GM18870 (cell line): ENCODE results near the gene SLC25A44.
A peak's percentile ranks its signal among the peaks of the same experiment; 100 is the strongest.
"Not testable (repeated sequence)": the region's sequence is repeated elsewhere in the genome, so short reads cannot be mapped to it uniquely, and the experiment has no call there.

Experiments used
- ATAC-seq: cut with Tn5 transposase; IDR thresholded peaks from one replicate; pipeline ENCODE4 v1.9.1; 2021; ENCODE audit warnings: moderate library complexity; ENCODE audit not compliant: unreplicated experiment

Gene SLC25A44

DNA sequence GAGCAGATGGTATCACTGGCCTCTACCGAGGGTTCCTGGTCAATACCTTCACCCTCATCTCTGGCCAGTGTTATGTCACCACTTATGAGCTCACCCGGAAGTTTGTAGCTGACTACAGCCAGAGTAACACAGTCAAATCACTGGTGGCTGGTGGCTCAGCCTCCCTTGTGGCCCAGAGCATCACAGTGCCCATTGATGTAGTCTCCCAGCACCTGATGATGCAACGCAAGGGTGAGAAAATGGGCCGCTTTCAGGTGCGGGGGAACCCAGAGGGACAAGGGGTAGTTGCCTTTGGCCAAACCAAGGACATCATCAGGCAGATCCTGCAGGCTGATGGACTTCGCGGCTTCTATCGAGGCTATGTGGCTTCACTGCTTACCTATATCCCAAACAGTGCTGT, 6.1 kb downstream of the SLC25A44 start:
- ATAC-seq: no peak

- ATAC-seq: no peak
Observed at GRCh38 chr1:156203331-156203730, 9.4 kb downstream of the SLC25A44 start.

DNA sequence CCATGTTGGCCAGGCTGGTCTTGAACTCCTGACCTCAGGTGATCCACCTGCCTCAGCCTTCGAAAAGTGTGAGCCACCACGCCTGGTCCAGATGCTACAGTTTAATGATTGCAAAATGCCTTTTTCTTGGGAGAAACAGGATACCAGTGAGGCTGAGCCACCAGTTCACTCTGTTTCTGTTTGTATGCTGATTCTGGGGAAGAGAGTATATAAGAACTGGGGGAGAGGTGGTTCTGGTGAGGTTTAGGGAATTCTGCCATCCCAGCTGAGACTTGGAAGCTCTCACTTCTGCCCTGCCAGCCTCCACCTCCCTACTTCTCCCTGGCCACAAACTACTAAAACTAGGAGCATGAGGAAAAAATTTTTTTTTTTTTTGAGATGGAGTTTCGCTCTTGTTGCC, 10.8 kb downstream of the SLC25A44 start:
- ATAC-seq: no peak

DNA sequence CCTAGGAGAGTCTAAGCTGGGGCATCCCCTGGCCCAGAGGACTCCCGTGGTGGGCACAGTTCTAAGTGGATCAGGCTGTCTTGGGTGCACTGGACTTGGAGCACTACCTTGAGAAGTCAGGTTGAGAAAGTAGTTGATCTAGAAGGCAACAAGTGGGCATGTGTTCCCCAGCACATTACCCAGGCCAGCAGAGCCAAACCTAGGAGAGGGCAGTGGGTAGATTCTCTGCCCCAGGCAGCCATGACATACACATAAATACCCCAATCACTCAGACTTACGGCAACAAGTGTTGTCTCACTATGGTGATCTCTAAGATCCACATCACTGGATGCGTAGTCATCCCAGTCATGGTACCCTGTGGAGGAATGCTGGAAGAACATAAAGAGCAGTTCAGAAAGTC, 17.3 kb downstream of the SLC25A44 start:
- ATAC-seq: no peak

DNA sequence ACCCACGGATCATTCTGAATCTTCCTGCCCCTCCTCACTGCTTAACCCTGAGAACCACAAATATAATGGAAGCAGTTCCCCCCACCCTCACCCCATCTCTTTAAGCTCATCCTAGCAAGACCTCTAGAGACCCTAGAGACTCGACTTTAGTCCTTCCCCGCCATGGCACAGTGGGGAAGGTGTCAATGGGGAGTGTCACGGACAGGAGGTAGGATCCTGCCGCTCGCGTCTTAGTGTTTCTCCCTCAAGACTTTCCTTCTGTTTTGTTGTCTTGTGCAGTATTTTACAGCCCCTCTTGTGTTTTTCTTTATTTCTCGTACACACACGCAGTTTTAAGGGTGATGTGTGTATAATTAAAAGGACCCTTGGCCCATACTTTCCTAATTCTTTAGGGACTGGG, 18.2 kb downstream of the SLC25A44 start:
- no peak for ATAC-seq

DNA sequence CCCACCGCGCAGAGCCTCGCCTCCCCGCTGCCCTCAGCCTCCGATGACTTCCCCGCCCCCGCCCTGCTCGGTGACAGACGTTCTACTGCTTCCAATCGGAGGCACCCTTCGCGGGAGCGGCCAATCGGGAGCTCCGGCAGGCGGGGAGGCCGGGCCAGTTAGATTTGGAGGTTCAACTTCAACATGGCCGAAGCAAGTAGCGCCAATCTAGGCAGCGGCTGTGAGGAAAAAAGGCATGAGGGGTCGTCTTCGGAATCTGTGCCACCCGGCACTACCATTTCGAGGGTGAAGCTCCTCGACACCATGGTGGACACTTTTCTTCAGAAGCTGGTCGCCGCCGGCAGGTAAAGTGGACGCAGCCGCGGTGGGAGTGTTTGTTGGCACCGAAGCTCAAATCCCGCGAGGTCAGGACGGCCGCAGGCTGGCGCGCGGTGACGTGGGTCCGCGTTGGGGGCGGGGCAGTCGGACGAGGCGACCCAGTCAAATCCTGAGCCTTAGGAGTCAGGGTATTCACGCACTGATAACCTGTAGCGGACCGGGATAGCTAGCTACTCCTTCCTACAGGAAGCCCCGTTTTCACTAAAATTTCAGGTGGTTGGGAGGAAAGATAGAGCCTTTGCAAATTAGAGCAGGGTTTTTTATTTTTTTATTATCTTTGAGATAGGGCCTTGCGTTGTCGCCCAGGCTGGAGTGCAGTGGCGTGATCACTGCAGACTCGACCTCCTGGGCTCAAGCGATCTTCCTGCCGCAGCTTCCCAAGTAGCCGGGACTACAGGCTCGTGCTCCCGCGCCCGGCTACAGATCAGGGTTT, 19.1 kb downstream of the SLC25A44 start, which contains the start of gene PMF1:
Gene PMF1 (plus strand): TSS at position 175 of the 811 bp plus-strand sequence. CDS start 9 bp downstream, at position 184.
- ATAC-seq: peak; percentile 66

DNA sequence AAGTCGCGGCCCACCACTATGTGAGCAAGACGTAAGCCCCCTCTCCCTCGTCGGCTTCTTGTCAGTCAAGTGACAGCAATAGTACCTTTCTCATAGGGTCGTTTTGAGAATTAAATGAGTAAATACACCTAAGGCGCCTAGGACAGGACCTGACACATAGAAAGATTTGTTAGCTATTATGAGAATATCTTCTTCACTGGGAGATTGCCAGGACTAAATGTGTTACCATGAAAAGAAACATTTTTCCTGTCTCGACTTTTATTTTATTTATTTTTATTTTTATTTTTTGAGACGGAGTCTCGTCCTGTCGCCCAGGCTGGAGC, 19.7 kb downstream of the SLC25A44 start:
- no peak for ATAC-seq

GRCh38 chr1:156214024-156214748, 20.3 kb downstream of the SLC25A44 start:
- no peak for ATAC-seq

- not testable (repeated sequence) for ATAC-seq
Observed at GRCh38 chr1:156216361-156217086, 22.6 kb downstream of the SLC25A44 start.

GRCh38 chr1:156217871-156218270, 24.0 kb downstream of the SLC25A44 start:
- no peak for ATAC-seq

- ATAC-seq: no peak
Observed at GRCh38 chr1:156220226-156220625, 26.3 kb downstream of the SLC25A44 start.

DNA sequence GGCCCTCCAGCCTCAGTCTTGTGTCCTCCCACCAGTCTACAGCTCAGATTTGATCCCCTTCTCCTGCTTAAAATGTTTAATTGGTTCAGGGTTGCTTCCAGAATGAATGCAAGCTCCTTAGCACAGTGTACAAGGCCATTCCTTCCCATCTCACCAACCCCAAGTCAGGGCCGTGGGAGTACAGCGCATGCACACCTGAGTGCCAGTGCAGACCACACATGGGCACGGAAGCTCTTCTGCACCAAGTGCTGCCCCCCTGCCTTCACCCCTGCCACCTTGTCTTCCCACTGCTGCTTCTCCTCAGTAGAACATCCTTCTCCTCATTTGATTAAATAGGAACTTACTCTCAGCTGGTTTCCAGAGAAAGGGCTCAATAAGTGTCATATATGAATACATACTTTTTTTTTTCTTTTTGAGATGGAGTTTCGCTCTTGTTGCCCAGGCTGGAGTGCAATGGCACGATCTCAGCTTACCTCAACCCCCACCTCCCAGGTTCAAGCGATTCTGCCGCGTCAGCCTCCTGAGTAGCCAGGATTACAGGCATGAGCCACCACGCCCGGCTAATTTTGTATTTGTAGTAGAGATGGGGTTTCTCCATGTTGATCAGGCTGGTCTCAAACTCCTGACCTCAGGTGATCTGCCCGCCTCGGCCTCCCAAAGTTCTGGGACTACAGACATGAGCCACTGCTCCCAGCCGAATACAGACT, 28.2 kb downstream of the SLC25A44 start:
- ATAC-seq: no peak

GRCh38 chr1:156225677-156226014, 31.7 kb downstream of the SLC25A44 start:
- no peak for ATAC-seq

GRCh38 chr1:156226116-156226538, 32.2 kb downstream of the SLC25A44 start:
- peak; percentile 65 for ATAC-seq

- no peak for ATAC-seq
Observed at GRCh38 chr1:156226782-156227181, 32.9 kb downstream of the SLC25A44 start.

- ATAC-seq: no peak
Observed at GRCh38 chr1:156228501-156228900, 34.6 kb downstream of the SLC25A44 start.

- no peak for ATAC-seq
Observed at GRCh38 chr1:156229809-156230472, 36.0 kb downstream of the SLC25A44 start.

DNA sequence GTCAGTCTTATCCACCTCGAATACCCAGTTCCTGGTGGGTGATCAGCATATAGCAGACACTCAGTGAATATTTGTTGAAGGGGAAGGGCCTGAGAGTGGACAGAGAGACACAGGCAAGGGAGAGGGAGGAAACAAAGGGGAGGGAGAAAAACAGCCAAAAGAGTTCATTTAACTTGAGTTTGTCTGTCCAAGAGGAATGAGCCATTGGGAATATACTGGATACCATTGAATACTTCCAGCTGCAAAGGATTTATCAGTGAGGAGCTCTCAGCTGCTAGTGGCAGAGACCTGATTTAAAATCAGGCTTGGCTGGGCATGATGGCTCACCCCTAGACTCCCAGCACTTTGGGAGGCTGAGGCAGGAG, 36.6 kb downstream of the SLC25A44 start:
- no peak for ATAC-seq

GRCh38 chr1:156232201-156232894, 38.4 kb downstream of the SLC25A44 start:
- no peak for ATAC-seq
